CD4-positive, alpha-beta T cell (primary cell): ENCODE results near the gene SLC23A3. TPM values are rescaled to one million over a fixed set of nuclear protein-coding genes. Genes with fewer than 3 reads are reported as not detected.
"Not testable (repeated sequence)": the region's sequence is repeated elsewhere in the genome, so short reads cannot be mapped to it uniquely, and the experiment has no call there.

Experiments
- ATAC-seq: fragments of 200-7000 bp; cut with Tn5 transposase; one replicate; pipeline ENCODE4 v1.10.0; 2022; ENCODE audit warnings: mild to moderate bottlenecking; ENCODE audit not compliant: poor library complexity
- CTCF ChIA-PET: fragments of 350-600 bp; sonication (Branson Sonifier 250); formaldehyde crosslinking; loops from one replicate; lab custom pipeline; 2021; ENCODE audit warnings: antibody characterized with exemption, inconsistent platforms; lab: Charles Lee
- POLR2A ChIA-PET: fragments of 350-600 bp; sonication (Branson Sonifier 250); formaldehyde crosslinking; loops from one replicate; lab custom pipeline; 2021; ENCODE audit warnings: antibody characterized with exemption, inconsistent platforms; lab: Charles Lee
- DNase-seq, 14 experiments: peaks; one replicate each; pipeline ENCODE4 v3.0.0-alpha.2; 2013 to 2020; ENCODE audit warnings: mixed read lengths in 2 of 14
- H3K27ac ChIP-seq, 2 donors: one replicate each; pipeline versions ENCODE4 v1.5.1 to v1.7.0; 2013; ENCODE audit warnings: low read length in 2 of 2, low read depth in 1 of 2, mild to moderate bottlenecking in 1 of 2
- H3K27me3 ChIP-seq, 2 experiments: 1 replicate in 1 of 2; 2 replicates in 1 of 2; pipeline versions ENCODE4 v1.6.1 to v1.7.0; 2013; ENCODE audit warnings: low read length in 2 of 2, control low read depth in 1 of 2, mild to moderate bottlenecking in 1 of 2, moderate library complexity in 1 of 2; ENCODE audit not compliant: insufficient read depth in 2 of 2, control insufficient read depth in 1 of 2
- H3K36me3 ChIP-seq: one replicate; pipeline ENCODE4 v1.6.1; 2013; ENCODE audit warnings: low read length, control low read depth; ENCODE audit not compliant: insufficient read depth
- H3K4me1 ChIP-seq: one replicate; pipeline ENCODE4 v1.6.1; 2013; ENCODE audit warnings: low read length, control low read depth; ENCODE audit not compliant: insufficient read depth
- H3K4me3 ChIP-seq: one replicate; pipeline ENCODE4 v1.5.1; 2013; ENCODE audit warnings: mild to moderate bottlenecking, low read length, moderate library complexity
- H3K9me3 ChIP-seq, 2 experiments: 1 replicate in 1 of 2; 2 replicates in 1 of 2; pipeline versions ENCODE4 v1.6.1 to v1.7.0; 2013; ENCODE audit warnings: low read length in 2 of 2, mild to moderate bottlenecking in 2 of 2, control low read depth in 1 of 2, moderate library complexity in 1 of 2; ENCODE audit not compliant: control insufficient read depth in 1 of 2, insufficient read depth in 1 of 2
- H3K27ac Mint-ChIP-seq: one replicate; pipeline ENCODE4 v1.8.0; 2020; ENCODE audit warnings: mixed read lengths
- H3K27me3 Mint-ChIP-seq: one replicate; pipeline ENCODE4 v1.8.0; 2021; ENCODE audit warnings: mixed read lengths
- H3K36me3 Mint-ChIP-seq: one replicate; pipeline ENCODE4 v1.8.0; 2021; ENCODE audit warnings: low read depth, mixed read lengths
- H3K4me1 Mint-ChIP-seq: one replicate; pipeline ENCODE4 v1.8.0; 2021; ENCODE audit warnings: low read depth, mixed read lengths
- H3K4me3 Mint-ChIP-seq: one replicate; pipeline ENCODE4 v1.8.0; 2020; ENCODE audit warnings: mild to moderate bottlenecking, mixed read lengths
- H3K9me3 Mint-ChIP-seq: one replicate; pipeline ENCODE4 v1.8.0; 2020; ENCODE audit warnings: mixed read lengths
- intact Hi-C, 2 experiments: fragments of 100-400 bp; cut with DNase I in 1 of 2; cut with micrococcal nuclease in 1 of 2; formaldehyde crosslinking; loops; one replicate each; pipeline versions ENCODE4 v1.15.1 to v1.9.0; 2023 to 2025; cut with DNase I, micrococcal nuclease
- total RNA-seq, 174 experiments: library from RNA in 2 of 174; stranded (reverse) in 2 of 174; gene quantifications; one replicate each; pipeline ENCODE4 v1.2.3 and lab custom pipeline; 2021 to 2026
- TF ChIP-seq, protein P1 (sequence below): fragments of 200-600 bp; IDR thresholded peaks from one replicate; pipeline ENCODE4 v1.8.0; 2022; ENCODE audit warnings: antibody characterized with exemption, mild to moderate bottlenecking

The SLC23A3 gene
- total RNA-seq, 2 experiments from 2014 or later, result 0.36 to 0.96 TPM

- not testable (repeated sequence) for H3K27ac ChIP-seq
- CTCF ChIA-PET, result interaction anchor here (0.9 to 2.3 kb wide), 2 partner anchors 11 to 94 kb away, joined by 6 read pairs; no protein-coding TSS in a partner anchor
Measured at GRCh38 chr2:219200502-219201326, 30.9 kb upstream of the SLC23A3 start.

GRCh38 chr2:219199470-219200211 lies 29.8 kb upstream of the SLC23A3 start:
- H3K36me3 Mint-ChIP-seq, result no peaks in the 10 kb centered on the region
- TF ChIP-seq, protein P1, sequence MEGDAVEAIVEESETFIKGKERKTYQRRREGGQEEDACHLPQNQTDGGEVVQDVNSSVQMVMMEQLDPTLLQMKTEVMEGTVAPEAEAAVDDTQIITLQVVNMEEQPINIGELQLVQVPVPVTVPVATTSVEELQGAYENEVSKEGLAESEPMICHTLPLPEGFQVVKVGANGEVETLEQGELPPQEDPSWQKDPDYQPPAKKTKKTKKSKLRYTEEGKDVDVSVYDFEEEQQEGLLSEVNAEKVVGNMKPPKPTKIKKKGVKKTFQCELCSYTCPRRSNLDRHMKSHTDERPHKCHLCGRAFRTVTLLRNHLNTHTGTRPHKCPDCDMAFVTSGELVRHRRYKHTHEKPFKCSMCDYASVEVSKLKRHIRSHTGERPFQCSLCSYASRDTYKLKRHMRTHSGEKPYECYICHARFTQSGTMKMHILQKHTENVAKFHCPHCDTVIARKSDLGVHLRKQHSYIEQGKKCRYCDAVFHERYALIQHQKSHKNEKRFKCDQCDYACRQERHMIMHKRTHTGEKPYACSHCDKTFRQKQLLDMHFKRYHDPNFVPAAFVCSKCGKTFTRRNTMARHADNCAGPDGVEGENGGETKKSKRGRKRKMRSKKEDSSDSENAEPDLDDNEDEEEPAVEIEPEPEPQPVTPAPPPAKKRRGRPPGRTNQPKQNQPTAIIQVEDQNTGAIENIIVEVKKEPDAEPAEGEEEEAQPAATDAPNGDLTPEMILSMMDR, result no peak
- H3K9me3 Mint-ChIP-seq, result no peaks in the 10 kb centered on the region
- DNase-seq (peak in 1 of 14 experiments; percentile 0), ATAC-seq (no peak)
- Histone ChIP-seq H3K4me1 (peaks cover 6% of the 10 kb centered on the region), H3K4me3 (no peak overlapping the region), H3K27ac (no peak overlapping the region), H3K9me3 (peaks cover 0 to 3% of the 10 kb centered on the region in 2 experiments), H3K36me3 (no peaks in the 10 kb centered on the region), H3K27me3 (peaks cover 0 to 2% of the 10 kb centered on the region in 2 experiments)
- H3K4me3 Mint-ChIP-seq, result no peak overlapping the region
- CTCF ChIA-PET, result interaction anchor here (0.9 to 2.3 kb wide), 2 partner anchors 12 to 29 kb away, joined by 4 to 6 read pairs; no protein-coding TSS in a partner anchor
- no peak overlapping the region for H3K27ac Mint-ChIP-seq
- H3K4me1 Mint-ChIP-seq, result peaks cover 7% of the 10 kb centered on the region
- intact Hi-C loops, result loop anchor here in 1 of 2 experiments (10.0 kb wide), 2 partner anchors 185 to 345 kb away; partner anchors contain the start of genes CHPF, DNPEP and TMEM198
- H3K27me3 Mint-ChIP-seq, result peaks cover 6% of the 10 kb centered on the region
- POLR2A ChIA-PET, result interaction anchor here (0.8 to 2.4 kb wide), 6 partner anchors 18 to 46 kb away, joined by 3 to 14 read pairs (median 4); partner anchors contain the start of genes ANKZF1, ATG9A, CNPPD1 and GLB1L

More at GRCh38 chr2:219200502-219201326, 30.9 kb upstream of the SLC23A3 start:
- not testable (repeated sequence) for H3K27me3 ChIP-seq, H3K9me3 Mint-ChIP-seq, H3K4me1 ChIP-seq, H3K36me3 Mint-ChIP-seq, H3K36me3 ChIP-seq, H3K27me3 Mint-ChIP-seq, H3K4me1 Mint-ChIP-seq, ATAC-seq, H3K9me3 ChIP-seq
- H3K4me3 ChIP-seq, result peak overlapping the region; percentile 31
- intact Hi-C loops, result loop anchor here in 1 of 2 experiments (10.0 kb wide), 2 partner anchors 184 to 344 kb away; partner anchors contain the start of genes CHPF, DNPEP and TMEM198
- POLR2A ChIA-PET, result interaction anchor here (0.8 to 2.4 kb wide), 6 partner anchors 19 to 44 kb away, joined by 3 to 14 read pairs (median 4); partner anchors contain the start of genes ANKZF1, ATG9A, CNPPD1 and GLB1L
- peak in 4 of 14 experiments; percentile 24 to 57 (median 40) for DNase-seq
- Mint-ChIP-seq H3K4me3 (peak overlapping the region; percentile 76), H3K27ac (peak overlapping the region; percentile 61)

GRCh38 chr2:219198974-219199373 lies 29.1 kb upstream of the SLC23A3 start:
- TF ChIP-seq, protein P1, result no peak
- no peak for ATAC-seq
- POLR2A ChIA-PET, result interaction anchor here (1.0 to 2.4 kb wide), 2 partner anchors 17 to 22 kb away, joined by 3 to 12 read pairs; partner anchors contain the start of gene CNPPD1

More at GRCh38 chr2:219198974-219199373, 29.1 kb upstream of the SLC23A3 start:
- Mint-ChIP-seq H3K27me3 (peaks cover 6% of the 10 kb centered on the region), H3K27ac (no peak overlapping the region), H3K4me3 (no peak overlapping the region), H3K4me1 (peaks cover 7% of the 10 kb centered on the region), H3K9me3 (no peaks in the 10 kb centered on the region), H3K36me3 (no peaks in the 10 kb centered on the region)
- Histone ChIP-seq H3K4me1 (peaks cover 6% of the 10 kb centered on the region), H3K9me3 (peaks cover 0 to 3% of the 10 kb centered on the region in 2 experiments), H3K4me3 (no peak overlapping the region), H3K27ac (no peak overlapping the region), H3K27me3 (peaks cover 0 to 2% of the 10 kb centered on the region in 2 experiments), H3K36me3 (no peaks in the 10 kb centered on the region)
- CTCF ChIA-PET, result interaction anchor here (0.9 kb wide), 1 partner anchor 28 kb away, joined by 4 read pairs; no protein-coding TSS in a partner anchor
- no peak for DNase-seq
- intact Hi-C loops, result no loop called here
